ENCODE measurements around the gene MAP3K5.
"Not testable (repeated sequence)": the region's sequence is repeated elsewhere in the genome, so short reads cannot be mapped to it uniquely, and the experiment has no call there.

The MAP3K5 gene

DNA sequence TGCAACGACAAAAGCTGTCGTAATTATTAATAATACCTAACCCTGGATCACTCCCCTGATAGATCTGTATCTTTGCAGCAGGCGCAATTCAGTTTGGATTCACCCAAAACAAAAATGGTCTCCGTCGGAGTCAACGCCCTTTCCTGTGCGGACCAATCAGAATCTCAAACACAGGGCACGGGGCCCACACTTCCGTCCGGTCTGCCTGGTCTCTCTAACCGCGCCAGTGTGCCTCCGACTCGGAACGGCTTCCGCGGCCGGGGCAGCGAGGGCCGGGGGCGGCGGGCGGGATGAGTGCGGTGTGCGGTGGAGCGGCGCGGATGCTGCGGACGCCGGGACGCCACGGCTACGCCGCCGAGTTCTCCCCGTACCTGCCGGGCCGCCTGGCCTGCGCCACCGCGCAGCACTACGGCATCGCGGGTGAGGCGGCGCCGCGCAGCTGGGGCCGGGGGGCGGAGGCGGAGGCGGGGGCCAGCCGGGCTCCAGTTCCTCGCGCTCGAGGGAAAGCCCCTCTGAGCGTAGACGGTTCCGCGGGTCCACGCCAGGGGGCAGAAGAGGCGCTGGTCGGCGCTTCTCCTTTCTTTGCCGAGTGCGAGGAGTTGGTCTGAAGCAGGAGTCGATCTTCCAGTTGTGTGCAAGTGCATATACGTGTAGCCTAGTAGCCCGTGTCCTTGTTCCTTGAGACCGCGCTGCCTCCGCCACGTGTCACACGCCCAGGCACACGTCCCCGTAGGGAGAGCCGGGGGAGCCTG lies 30.3 kb upstream of the MAP3K5 start, which contains the start of gene PEX7:
Gene PEX7 (plus strand): TSS at position 217 of the 752 bp plus-strand sequence. CDS start 74 bp downstream, at position 291.
- peak; percentile 65 for TF ChIP-seq CTCF (IDR thresholded peaks at IDR 0.05; ENCODE audit: low read depth, low read length, missing control alignments)
- H3K4me3 ChIP-seq (ENCODE audit: low read depth, low read length), result peak within 1 kb of the TSS; percentile 62
- DNase-seq (ENCODE audit: low read depth), result peak; percentile 82
- in situ Hi-C loops (cut with HindIII; ENCODE audit: low sequenced_read_pairs), result no loop called here

DNA sequence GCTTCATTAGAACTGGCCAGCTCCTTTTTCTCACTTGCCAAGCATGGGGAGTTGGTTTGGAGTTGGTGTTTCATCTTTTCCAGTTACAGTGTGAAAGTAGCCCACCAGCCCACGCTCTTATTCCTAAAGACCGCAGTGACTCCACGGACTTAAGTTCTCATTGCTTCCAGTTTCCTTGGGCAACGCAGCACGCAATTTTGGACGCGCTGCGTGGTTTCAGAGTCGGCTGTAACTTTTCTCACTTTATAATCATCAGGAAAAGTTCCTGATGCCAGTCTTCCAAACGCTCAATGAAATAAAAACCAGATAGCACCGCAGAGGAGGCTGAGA lies 29.7 kb upstream of the MAP3K5 start:
- in situ Hi-C loops (cut with HindIII; ENCODE audit: low sequenced_read_pairs), result no loop called here
- peak; percentile 11 for DNase-seq (ENCODE audit: low read depth)
- no peak for TF ChIP-seq CTCF (IDR thresholded peaks at IDR 0.05; ENCODE audit: low read depth, low read length, missing control alignments)

GRCh38 chr6:136820561-136820960 lies 28.3 kb upstream of the MAP3K5 start:
- in situ Hi-C loops (cut with HindIII; ENCODE audit: low sequenced_read_pairs), result no loop called here
- TF ChIP-seq CTCF (IDR thresholded peaks at IDR 0.05; ENCODE audit: low read depth, low read length, missing control alignments), result no peak
- H3K4me3 ChIP-seq (ENCODE audit: low read depth, low read length), result no peak overlapping the region
- DNase-seq (ENCODE audit: low read depth), result no peak

More for the DNA sequence above, 29.7 kb upstream of the MAP3K5 start:
- H3K4me3 ChIP-seq (ENCODE audit: low read depth, low read length), result peak overlapping the region; percentile 62

GRCh38 chr6:136816656-136817055 lies 24.4 kb upstream of the MAP3K5 start:
- no peak for TF ChIP-seq CTCF (IDR thresholded peaks at IDR 0.05; ENCODE audit: low read depth, low read length, missing control alignments)
- DNase-seq (ENCODE audit: low read depth), result no peak
- H3K4me3 ChIP-seq (ENCODE audit: low read depth, low read length), result no peak overlapping the region
- in situ Hi-C loops (cut with HindIII; ENCODE audit: low sequenced_read_pairs), result no loop called here

- H3K4me3 ChIP-seq (ENCODE audit: low read depth, low read length); DNase-seq (ENCODE audit: low read depth); in situ Hi-C loops (cut with HindIII; ENCODE audit: low sequenced_read_pairs): not testable (repeated sequence)
These were observed 23.3 kb upstream of the MAP3K5 start for GRCh38 chr6:136815608-136816007.

GRCh38 chr6:136812174-136812573 lies 19.9 kb upstream of the MAP3K5 start:
- no peak for TF ChIP-seq CTCF (IDR thresholded peaks at IDR 0.05; ENCODE audit: low read depth, low read length, missing control alignments)
- DNase-seq (ENCODE audit: low read depth), result no peak
- in situ Hi-C loops (cut with HindIII; ENCODE audit: low sequenced_read_pairs), result no loop called here
- no peak overlapping the region for H3K4me3 ChIP-seq (ENCODE audit: low read depth, low read length)

DNA sequence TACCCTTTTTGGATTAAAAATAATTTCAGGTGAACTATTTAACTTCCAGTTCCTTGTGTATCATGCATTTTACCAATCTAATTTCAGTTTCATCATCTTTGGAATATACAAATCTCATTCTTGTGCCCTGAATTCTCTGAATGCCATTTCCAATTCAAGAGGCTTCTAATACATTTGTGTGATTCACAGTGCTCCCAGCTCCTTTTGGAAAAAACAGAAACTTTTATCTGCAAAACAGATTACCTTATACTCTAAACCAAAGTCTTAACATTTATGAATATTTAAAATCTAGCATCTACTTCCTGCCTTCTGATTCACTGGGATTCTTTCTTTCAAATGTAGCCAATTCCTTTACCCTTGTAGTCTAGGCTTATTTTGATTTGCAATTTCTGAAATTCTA lies 19.0 kb upstream of the MAP3K5 start:
- no peak for DNase-seq (ENCODE audit: low read depth)
- TF ChIP-seq CTCF (IDR thresholded peaks at IDR 0.05; ENCODE audit: low read depth, low read length, missing control alignments), result no peak
- no peak overlapping the region for H3K4me3 ChIP-seq (ENCODE audit: low read depth, low read length)
- in situ Hi-C loops (cut with HindIII; ENCODE audit: low sequenced_read_pairs), result no loop called here
